ENCODE measurements around the gene ADTRP.

GRCh38 chr6:11718031-11718430 is 60.6 kb downstream of the ADTRP start:
- no peak for TF ChIP-seq CTCF (IDR thresholded peaks at IDR 0.05)
- no peak for TF ChIP-seq EZH2 (IDR thresholded peaks at IDR 0.05; ENCODE audit: borderline replicate concordance, insufficient read depth, low read depth, low read length, poor library complexity, severe bottlenecking)

Measured in B cell (primary cell).